Left renal cortex interstitium (tissue), 4 donors: ENCODE measurements around the gene NR1H3. TPM values are rescaled to one million over a fixed set of nuclear protein-coding genes. Genes with fewer than 3 reads are reported as not detected.
"Not testable (repeated sequence)": the region's sequence is repeated elsewhere in the genome, so short reads cannot be mapped to it uniquely, and the experiment has no call there.

Source experiments
- DNase-seq, 4 donors: peaks; one replicate each; pipeline ENCODE4 v3.0.0-alpha.2; 2013; ENCODE audit warnings: low read depth in 4 of 4, low spot score in 2 of 4, missing footprints in 1 of 4
- polyA plus RNA-seq, 4 donors: library from polyadenylated mRNA; unstranded; fragments of 120-200 nt; gene quantifications; one replicate each; pipeline ENCODE4 v1.2.1, GENCODE V29; 2013; ENCODE audit not compliant: insufficient read length in 4 of 4

NR1H3 gene
- polyA plus RNA-seq, 4 donors, result 39.5 to 48.7 (median 41.4) TPM

DNA sequence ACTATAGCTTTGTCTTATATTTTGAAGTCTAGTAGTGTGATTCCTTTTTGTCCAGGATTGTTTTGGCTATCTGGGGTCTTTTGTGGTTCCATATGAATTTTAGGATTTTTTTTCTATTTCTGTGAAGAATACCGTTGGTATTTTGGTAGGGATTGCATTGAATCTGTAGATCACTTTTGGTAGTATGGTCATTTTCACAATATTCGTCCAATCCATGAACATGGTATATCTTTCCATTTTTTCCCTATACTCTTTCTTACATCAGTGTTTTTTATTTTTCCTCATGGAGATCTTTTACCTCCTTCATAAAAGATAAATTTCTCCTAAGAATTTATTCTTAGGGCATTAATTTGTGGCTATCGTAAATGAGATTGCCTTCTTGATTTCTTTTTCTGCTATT lies 41.3 kb downstream of the NR1H3 start:
- DNase-seq, result no peak

- DNase-seq, result no peak
Observed at GRCh38 chr11:47302853-47303252, 45.1 kb downstream of the NR1H3 start.

GRCh38 chr11:47305734-47306483 lies 48.1 kb downstream of the NR1H3 start:
- DNase-seq, result no peak

DNA sequence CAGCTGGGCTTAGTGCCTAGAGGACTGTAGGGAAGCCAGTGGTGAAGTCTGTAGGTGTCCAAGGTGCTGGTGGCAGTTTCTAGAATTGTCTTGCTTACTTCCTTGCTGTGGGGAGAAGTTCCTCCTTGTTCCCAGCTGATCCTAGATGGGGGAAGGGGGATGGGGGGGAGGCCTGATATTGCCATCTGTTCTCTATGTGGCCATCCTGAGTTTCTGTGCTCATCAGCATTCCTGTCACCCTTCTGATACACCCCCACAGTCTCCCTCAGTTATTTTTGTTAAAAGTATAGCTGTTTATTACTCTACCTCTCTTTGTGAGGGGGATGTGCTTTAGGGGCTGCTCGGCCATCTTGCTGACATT lies 48.7 kb downstream of the NR1H3 start:
- no peak for DNase-seq

DNA sequence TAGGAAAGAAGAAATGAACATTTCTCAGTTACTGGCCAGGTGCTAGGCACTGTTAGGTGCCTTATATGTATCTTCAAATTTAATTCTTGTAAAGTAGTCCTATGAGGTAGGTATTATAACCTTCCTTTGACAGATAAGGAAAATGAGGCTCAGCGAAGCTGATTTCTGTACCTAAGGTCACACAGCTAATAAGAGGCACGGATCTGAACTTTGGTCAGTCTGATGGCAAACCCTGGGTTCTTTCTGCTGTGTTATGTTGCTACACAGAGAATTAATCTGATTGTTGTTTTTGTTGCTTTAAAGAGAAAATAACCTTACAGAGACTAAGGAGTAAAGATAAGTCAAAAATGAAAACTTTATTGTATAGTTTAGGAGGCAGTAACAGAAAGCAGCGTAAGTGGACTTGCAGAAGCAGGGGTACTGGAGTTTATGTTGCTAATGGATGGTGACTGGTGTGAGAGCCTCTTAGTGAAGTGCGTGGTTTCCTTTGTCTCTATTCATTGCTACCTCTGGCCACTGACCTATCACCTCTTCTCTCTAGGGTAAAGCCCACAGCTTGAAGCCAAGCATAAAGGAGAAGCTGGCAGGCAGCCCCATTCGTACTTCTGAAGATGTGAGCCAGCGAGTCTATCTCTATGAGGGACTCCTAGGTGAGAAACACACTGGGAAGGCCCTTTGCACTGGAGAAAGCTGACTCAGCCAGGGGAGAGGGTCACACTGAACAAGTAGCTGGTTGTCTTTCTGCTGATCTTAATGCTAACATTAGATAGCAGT lies 50.4 kb downstream of the NR1H3 start:
- no peak for DNase-seq

GRCh38 chr11:47314992-47315391 lies 57.2 kb downstream of the NR1H3 start:
- no peak for DNase-seq

- not testable (repeated sequence) for DNase-seq
Observed at GRCh38 chr11:47316501-47316900, 58.7 kb downstream of the NR1H3 start.

GRCh38 chr11:47317064-47317828 lies 59.5 kb downstream of the NR1H3 start:
- DNase-seq, result no peak

DNA sequence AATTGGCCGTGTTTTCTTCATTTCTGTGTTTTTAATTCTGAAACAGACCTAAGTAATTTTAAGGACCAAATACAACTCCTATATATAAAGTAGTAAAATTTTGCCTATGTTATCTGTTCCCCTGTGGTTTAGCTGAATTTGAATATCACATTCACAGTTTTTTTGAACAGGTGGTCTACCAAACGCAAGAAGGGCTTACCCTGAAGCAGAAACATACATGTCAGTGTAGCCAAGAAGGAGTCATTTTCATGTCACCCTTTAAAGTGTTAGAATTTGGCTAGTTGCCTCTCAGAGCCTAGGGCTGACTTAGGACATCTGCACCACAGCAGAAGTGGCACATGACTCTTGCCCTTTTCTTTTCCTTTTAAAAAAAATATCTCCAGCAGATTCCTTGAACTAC lies 60.4 kb downstream of the NR1H3 start:
- DNase-seq, result no peak

Other genes starting within 250 kb of the NR1H3 start
- 10 to 100 TPM; 79.5 to 95.9 (median 87.1) TPM for gene ARFGAP2, start 81.1 kb upstream of the NR1H3 start, polyA plus RNA-seq
- gene PACSIN3, start 71.6 kb upstream of the NR1H3 start, polyA plus RNA-seq, result 10 to 100 TPM; 31.9 to 39.7 (median 34.5) TPM
- gene DDB2, start 43.0 kb upstream of the NR1H3 start, polyA plus RNA-seq, result 10 to 100 TPM; 20.2 to 29.5 (median 23.6) TPM
- 10 to 100 TPM; 52.2 to 57.9 (median 57.2) TPM for gene ACP2, start 9.2 kb upstream of the NR1H3 start, polyA plus RNA-seq
- 10 to 100 TPM; 35.2 to 60.2 (median 46.6) TPM for gene MADD, start 12.1 kb downstream of the NR1H3 start, polyA plus RNA-seq
- under 1 TPM in 3 of 4 donors, not detected in 1; 0.05 to 0.14 (median 0.08) TPM for gene MYBPC3, start 94.7 kb downstream of the NR1H3 start, polyA plus RNA-seq
- 1 to 10 TPM; 3.0 to 6.7 (median 4.8) TPM for gene SPI1, start 120.6 kb downstream of the NR1H3 start, polyA plus RNA-seq
- gene SLC39A13, start 150.6 kb downstream of the NR1H3 start, polyA plus RNA-seq, result 10 to 100 TPM; 42.7 to 75.5 (median 65.3) TPM
- gene PSMC3, start 168.4 kb downstream of the NR1H3 start, polyA plus RNA-seq, result 100 to 1,000 TPM; 126 to 176 (median 155) TPM
- under 1 TPM in 3 of 4 donors, not detected in 1; 0.10 to 0.30 (median 0.21) TPM for gene RAPSN, start 191.1 kb downstream of the NR1H3 start, polyA plus RNA-seq